HepG2 (cell line): ENCODE data around the gene HOXA4. TPM values are rescaled to one million over a fixed set of nuclear protein-coding genes. Genes with fewer than 3 reads are reported as not detected.

Experiments
- ATAC-seq: fragments of 200-7000 bp; cut with Tn5 transposase; 3 replicates; pipeline ENCODE4 v1.9.1; 2020; ENCODE audit warnings: mild to moderate bottlenecking, moderate library complexity
- BruUV-seq: library from RNA; stranded (reverse); fragments of 400-500 nt; replicated peaks from 2 replicates; lab custom pipeline; 2021; lab: Mats Ljungman, UMichigan
- CTCF ChIA-PET: fragments of 300-600 bp; formaldehyde crosslinking; extraction: SDS; loops from one replicate; lab custom pipeline; 2021; ENCODE audit warnings: low total read pairs, inconsistent platforms, low intra/inter-chr PET ratio; lab: Yijun Ruan, JAX
- POLR2A ChIA-PET: fragments of 350-600 bp; sonication (Branson Sonifier 250); formaldehyde crosslinking; loops from one replicate; lab custom pipeline; 2020; ENCODE audit warnings: antibody characterized with exemption, inconsistent platforms; lab: Yijun Ruan, JAX
- DNase-seq: peaks from one replicate; pipeline ENCODE4 v3.0.0-alpha.2; 2015; ENCODE audit warnings: low spot score
- FAIRE-seq: peaks from 3 replicates; lab custom pipeline; 2011; peaks lifted over from hg19 to GRCh38; lab: Jason Lieb, UNC
- H2AFZ ChIP-seq: one replicate; pipeline ENCODE4 v1.6.1; 2011; ENCODE audit warnings: low read length, inconsistent platforms
- H3K27ac ChIP-seq: fragments of 300-600 bp; 3 replicates; pipeline ENCODE4 v1.8.0; 2011; ENCODE audit warnings: mixed run types, mild to moderate bottlenecking, mixed read lengths, low read length, inconsistent platforms; ENCODE audit not compliant: insufficient read depth; ENCODE audit errors: extremely low read length
- H3K27me3 ChIP-seq, 2 experiments: fragments of 200-600 bp in 1 of 2; 2 replicates in 1 of 2; 3 replicates in 1 of 2; pipeline versions ENCODE4 v1.6.0 to v1.8.0; 2011; ENCODE audit warnings: low read length in 2 of 2, mild to moderate bottlenecking in 2 of 2, moderate library complexity in 2 of 2, inconsistent platforms in 1 of 2; ENCODE audit not compliant: insufficient read depth in 2 of 2, control insufficient read depth in 1 of 2
- H3K36me3 ChIP-seq, 2 experiments: fragments of 200-600 bp in 1 of 2; replicated peaks in 1 of 2; 2 replicates in 1 of 2; 3 replicates in 1 of 2; pipeline versions ENCODE4 v1.5.1 to v1.8.0; 2011; ENCODE audit warnings: low read length in 2 of 2, inconsistent platforms in 1 of 2; ENCODE audit not compliant: insufficient read depth in 2 of 2, control insufficient read depth in 1 of 2
- H3K4me1 ChIP-seq: 2 replicates; pipeline ENCODE4 v1.5.1; 2012; ENCODE audit warnings: low read length, inconsistent platforms; ENCODE audit not compliant: insufficient read depth
- H3K4me2 ChIP-seq: 2 replicates; pipeline ENCODE4 v1.6.0; 2011; ENCODE audit warnings: low read depth, low read length, inconsistent platforms
- H3K4me3 ChIP-seq, 3 experiments: fragments of 200-600 bp in 1 of 3; sonication (generic), shearing (Covaris generic) in 1 of 3; replicated peaks in 1 of 3; 2 replicates each; pipeline ENCODE4 v1.5.1; 2011 to 2016; ENCODE audit warnings: low read length in 3 of 3, inconsistent platforms in 2 of 3, low read depth in 2 of 3, mild to moderate bottlenecking in 2 of 3, control low read depth in 1 of 3, mixed read lengths in 1 of 3; ENCODE audit not compliant: insufficient read depth in 1 of 3
- H3K79me2 ChIP-seq: one replicate; pipeline ENCODE4 v1.6.1; 2011; ENCODE audit warnings: low read length, inconsistent platforms; ENCODE audit not compliant: insufficient read depth
- H3K9ac ChIP-seq: 2 replicates; pipeline ENCODE4 v1.6.0; 2011; ENCODE audit warnings: mild to moderate bottlenecking, low read depth, low read length, inconsistent platforms; ENCODE audit not compliant: insufficient read depth
- H3K9me3 ChIP-seq: 2 replicates; pipeline ENCODE4 v1.5.1; 2012; ENCODE audit warnings: mild to moderate bottlenecking, low read length
- H4K20me1 ChIP-seq: 2 replicates; pipeline ENCODE4 v1.6.0; 2011; ENCODE audit warnings: inconsistent platforms, mild to moderate bottlenecking, low read length, moderate library complexity; ENCODE audit not compliant: insufficient read depth
- CBX2 ChIP-seq, 2 experiments: fragments of 200-600 bp in 1 of 2; sonication (generic); formaldehyde crosslinking in 1 of 2; IDR thresholded peaks; 2 replicates each; pipeline versions ENCODE4 v1.7.0 to v1.8.1; 2018 to 2022; ENCODE audit warnings: low read depth in 2 of 2, low read length in 1 of 2, mild to moderate bottlenecking in 1 of 2, missing genetic modification reagents in 1 of 2
- KMT2A ChIP-seq: sonication (generic); formaldehyde crosslinking; IDR thresholded peaks from 2 replicates; pipeline ENCODE4 v1.4.0; 2020; ENCODE audit warnings: missing genetic modification reagents
- RNF2 ChIP-seq: fragments of 450-650 bp; conservative IDR thresholded peaks from 2 replicates; pipeline ENCODE4 v1.6.1; 2016; ENCODE audit warnings: low read depth
- ZNF687 ChIP-seq: sonication (generic); formaldehyde crosslinking; IDR thresholded peaks from 2 replicates; pipeline ENCODE4 v1.5.1; 2020; ENCODE audit warnings: mild to moderate bottlenecking, missing genetic modification reagents, moderate library complexity
- ZSCAN9 ChIP-seq: IDR thresholded peaks from 2 replicates; pipeline ENCODE4 v1.6.1; 2016; ENCODE audit warnings: borderline replicate concordance
- WGBS: methylation state at CpG from one replicate; pipeline ENCODE4 v1.1.6; 2017; ENCODE audit warnings: low lambda C conversion rate; 5-methylcytosine and 5-hydroxymethylcytosine counted together
- in situ Hi-C: cut with HindIII; loops from 2 replicates; pipeline ENCODE4 v1.10.0; 2017; ENCODE audit warnings: low pct_unique_long_range_greater_than_20kb; ENCODE audit not compliant: extremely low pct_ligation_motif_present
- intact Hi-C: fragments of 100-400 bp; cut with micrococcal nuclease; formaldehyde crosslinking; loops from one replicate; pipeline ENCODE4 v1.10.0; 2022; ENCODE audit not compliant: unreplicated experiment
- polyA plus RNA-seq, 8 experiments: library from polyadenylated mRNA; depleted of rRNA in 3 of 8; stranded (reverse) in 7 of 8; unstranded in 1 of 8; fragments of >200 nt; fragmentation: Illumina TruSeq in 4 of 8; extraction: Trizol in 4 of 8; gene quantifications; 2 replicates each; pipeline versions ENCODE4 v1.2.1 to v1.2.3, GENCODE V29; 2011 to 2016; ENCODE audit warnings: low read depth in 4 of 8, missing spikeins in 1 of 8, mixed read lengths in 1 of 8; ENCODE audit not compliant: insufficient read depth in 1 of 8
- total RNA-seq, 5 experiments: library from RNA; depleted of rRNA; stranded (reverse); fragments of >200 nt; fragmentation: Illumina TruSeq; extraction: Trizol; gene quantifications; 2 replicates each; pipeline ENCODE4 v1.2.3, GENCODE V29; 2016; ENCODE audit warnings: low read depth in 1 of 5
- TF ChIP-seq, protein P1 (sequence below): sonication (generic); formaldehyde crosslinking; IDR thresholded peaks from 2 replicates; pipeline ENCODE4 v1.8.0; 2023; ENCODE audit warnings: mild to moderate bottlenecking, missing genetic modification reagents

HOXA4 gene
- total and polyA plus RNA-seq, 2 of the 13 experiments (the other 11 are each of a cell fraction or from before 2014, with no cell fraction given), result 2.4 to 5.4 TPM

DNA sequence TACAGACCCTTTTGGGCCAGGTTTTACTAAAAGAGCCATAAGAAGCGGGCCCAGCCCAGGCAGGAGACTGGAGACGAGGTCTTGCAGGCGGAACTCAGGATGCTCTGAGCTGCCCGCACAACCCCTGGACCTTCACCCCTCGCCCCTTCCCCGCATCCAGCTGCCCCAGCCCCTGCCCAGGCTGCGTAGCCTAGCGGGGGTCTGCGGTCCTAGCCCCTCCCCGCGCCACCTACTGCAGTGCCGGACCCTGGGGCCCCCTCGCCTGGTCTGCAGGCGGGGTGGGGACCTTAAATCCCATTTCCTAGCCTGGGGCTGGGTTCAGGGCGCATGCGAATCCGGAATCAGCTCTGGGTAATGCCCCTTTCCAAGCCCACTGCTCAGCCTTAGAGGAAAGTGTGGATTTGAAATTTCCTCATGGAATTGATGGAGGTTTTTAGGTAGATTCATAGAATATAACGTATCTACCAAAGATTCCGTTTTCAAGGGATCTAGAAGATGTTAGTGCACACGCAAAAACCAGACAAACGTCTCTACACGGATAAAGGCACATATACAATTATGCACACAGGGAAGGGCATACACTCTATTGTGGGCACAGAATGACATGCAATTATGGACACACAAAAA, 22.4 kb upstream of the HOXA4 start:
- no peak overlapping the region for H2AFZ ChIP-seq
- H3K4me1 ChIP-seq, result peaks cover 51% of the 10 kb centered on the region
- intact Hi-C loops (no loop called here), in situ Hi-C loops (loop anchor here (25.0 kb wide), 1 partner anchor 1066 kb away; no protein-coding TSS in a partner anchor)
- no TSS peak for BruUV-seq
- TF ChIP-seq ZSCAN9 (no peak), CBX2 (IDR thresholded peaks at IDR 0.05; ENCODE audit: low read depth, low read length) (peak; percentile 72; the same call in 1 of the 2 replicates), CBX2 (CRISPR knock-in tag; IDR thresholded peaks at IDR 0.05; ENCODE audit: low read depth) (no peak)
- H3K36me3 ChIP-seq, result no peaks in the 10 kb centered on the region
- no peak overlapping the region for H3K27ac ChIP-seq
- H3K4me3 ChIP-seq, result peak overlapping the region in 1 of 3 experiments; percentile 44; a peak in 1 of 6 replicates
- H3K27me3 ChIP-seq, result peaks cover 6 to 61% of the 10 kb centered on the region in 2 experiments
- ChIA-PET CTCF (interaction anchor here (0.6 kb wide), 1 partner anchor 43 kb away, joined by 3 read pairs; no protein-coding TSS in a partner anchor), POLR2A (interaction anchor here (0.8 kb wide), 1 partner anchor 22 kb away, joined by 3 read pairs; no protein-coding TSS in a partner anchor)
- 68% methylated on average over 11 of the region's 22 CpGs for WGBS
- H3K4me2 ChIP-seq, result peak overlapping the region; percentile 56
- H3K9me3 ChIP-seq, result no peaks in the 10 kb centered on the region
- ATAC-seq (no peak), FAIRE-seq (no peak), DNase-seq (no peak)
- H3K79me2 ChIP-seq, result peaks cover 5% of the 10 kb centered on the region
- H3K9ac ChIP-seq, result no peak overlapping the region
- no peaks in the 10 kb centered on the region for H4K20me1 ChIP-seq

DNA sequence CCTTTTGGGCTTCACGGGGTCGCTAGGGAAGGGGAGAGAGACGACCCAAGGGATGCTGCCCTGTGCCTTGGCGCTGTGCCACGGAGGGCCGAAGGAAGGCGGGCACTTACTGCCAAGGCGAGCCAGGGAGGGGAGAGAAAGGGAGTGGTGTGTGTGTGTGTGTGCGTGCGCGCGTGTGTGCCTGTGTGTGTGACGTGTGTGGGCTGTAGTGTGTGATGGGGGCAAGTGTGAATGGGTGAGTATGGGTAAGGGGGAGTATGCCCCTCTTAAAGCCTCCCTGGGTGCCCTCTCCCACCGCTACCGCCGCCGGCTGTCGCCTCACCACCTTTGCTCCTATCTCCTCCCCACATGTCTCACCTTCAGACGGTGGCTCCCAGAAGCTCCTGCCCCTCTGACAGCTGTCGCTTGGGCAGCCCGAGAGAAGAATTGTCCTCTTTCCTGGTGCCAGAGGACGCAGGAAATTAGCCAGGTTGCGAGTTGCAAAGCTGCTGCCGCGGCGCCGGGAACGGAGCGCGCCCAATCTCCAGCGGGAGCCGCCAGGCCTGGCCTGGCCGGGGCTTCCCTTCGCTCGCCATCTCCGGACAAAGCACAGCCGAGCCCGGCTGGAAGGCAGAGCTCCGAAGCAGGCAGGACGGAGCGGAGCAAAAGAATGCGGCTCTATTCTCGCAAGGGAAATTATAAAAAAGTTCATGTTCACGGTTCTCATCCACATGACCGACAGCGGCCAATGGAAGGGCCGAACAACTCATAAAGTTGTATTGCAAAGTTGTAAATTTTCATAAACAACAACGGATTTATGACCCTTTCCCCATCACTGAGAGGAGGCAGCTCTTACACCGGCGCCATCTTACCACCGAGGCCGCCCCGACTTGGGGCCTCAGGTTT, 21.6 kb upstream of the HOXA4 start, which contains the start of gene HOXA3:
HOXA3 (minus strand) TSS at position 653 of the 885 bp plus-strand sequence. CDS start 41,943 bp downstream, outside the sequence.
- in situ Hi-C loops, result loop anchor here (25.0 kb wide), 1 partner anchor 1065 kb away; no protein-coding TSS in a partner anchor
- ATAC-seq (peak; percentile 7; the same call in 2 of the 3 replicates), DNase-seq (no peak), FAIRE-seq (no peak)
- H3K27ac ChIP-seq, result no peak within 1 kb of the TSS
- intact Hi-C loops, result no loop called here
- 48% methylated on average over 42 of the region's 53 CpGs for WGBS
- peak within 1 kb of the TSS; percentile 2 to 88 (median 85); a peak in 3 of 6 replicates for H3K4me3 ChIP-seq
- no peak within 1 kb of the TSS for H3K9ac ChIP-seq
- peaks cover 51% of the 10 kb centered on the region for H3K4me1 ChIP-seq
- peaks cover 5% of the 10 kb centered on the region for H3K79me2 ChIP-seq
- ChIA-PET CTCF (interaction anchor here (0.6 to 1.7 kb wide), 2 partner anchors 9 to 44 kb away, joined by 3 to 13 read pairs; no protein-coding TSS in a partner anchor), POLR2A (interaction anchor here (0.8 kb wide), 1 partner anchor 21 kb away, joined by 3 read pairs; no protein-coding TSS in a partner anchor)
- H3K9me3 ChIP-seq, result no peaks in the 10 kb centered on the region
- H3K36me3 ChIP-seq, result no peaks in the 10 kb centered on the region
- peak within 1 kb of the TSS; percentile 88 for H3K4me2 ChIP-seq
- no peaks in the 10 kb centered on the region for H4K20me1 ChIP-seq
- no TSS peak for BruUV-seq
- H2AFZ ChIP-seq, result no peak within 1 kb of the TSS
- H3K27me3 ChIP-seq, result peaks cover 6 to 54% of the 10 kb centered on the region in 2 experiments
- TF ChIP-seq RNF2, result peak; percentile 39; the same call in 1 of the 2 replicates
- TF ChIP-seq, protein P1, sequence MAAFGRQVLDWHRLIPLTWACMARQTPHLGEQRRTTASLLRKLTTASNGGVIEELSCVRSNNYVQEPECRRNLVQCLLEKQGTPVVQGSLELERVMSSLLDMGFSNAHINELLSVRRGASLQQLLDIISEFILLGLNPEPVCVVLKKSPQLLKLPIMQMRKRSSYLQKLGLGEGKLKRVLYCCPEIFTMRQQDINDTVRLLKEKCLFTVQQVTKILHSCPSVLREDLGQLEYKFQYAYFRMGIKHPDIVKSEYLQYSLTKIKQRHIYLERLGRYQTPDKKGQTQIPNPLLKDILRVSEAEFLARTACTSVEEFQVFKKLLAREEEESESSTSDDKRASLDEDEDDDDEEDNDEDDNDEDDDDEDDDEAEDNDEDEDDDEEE, result no peak
- TF ChIP-seq KMT2A, result no peak
- 0 out of 2 replicates have a peak, but pooled peaks have one; percentile 41 for TF ChIP-seq CBX2 (IDR thresholded peaks at IDR 0.05; ENCODE audit: low read depth, low read length)
- TF ChIP-seq CBX2 (CRISPR knock-in tag; IDR thresholded peaks at IDR 0.05; ENCODE audit: low read depth), result no peak
- peak; percentile 39; the same call in 1 of the 2 replicates for TF ChIP-seq ZNF687 (CRISPR knock-in tag)
